Fibroblast of the aortic adventitia (primary cell): ENCODE data around the gene DRAM2. TPM values are rescaled to one million over a fixed set of nuclear protein-coding genes. Genes with fewer than 3 reads are reported as not detected.

Source experiments
- DNase-seq: peaks from one replicate; pipeline ENCODE4 v3.0.0-alpha.2; 2010; ENCODE audit warnings: low read depth
- H3K4me3 ChIP-seq: 2 replicates; pipeline ENCODE4 v1.5.1; 2011; ENCODE audit warnings: low read depth, mild to moderate bottlenecking, control low read depth, low read length, moderate library complexity
- CTCF ChIP-seq: IDR thresholded peaks from 2 replicates; pipeline ENCODE4 v1.5.1; 2011; ENCODE audit warnings: mild to moderate bottlenecking, low read length, control low read depth, inconsistent platforms; ENCODE audit not compliant: insufficient read depth
- total RNA-seq: library from RNA; depleted of rRNA; stranded (reverse); fragments of >200 nt; gene quantifications from 2 replicates; pipeline ENCODE4 v1.2.3, GENCODE V29; 2012; ENCODE audit warnings: low replicate concordance

The DRAM2 gene
- total RNA-seq, 1 donor, result 60.9 TPM

- no peak for TF ChIP-seq CTCF
- DNase-seq, result no peak
Observed at GRCh38 chr1:111157431-111157830, 17.5 kb upstream of the DRAM2 start.

GRCh38 chr1:111154021-111154999 is 14.4 kb upstream of the DRAM2 start:
- H3K4me3 ChIP-seq, result no peak overlapping the region
- no peak for TF ChIP-seq CTCF
- DNase-seq, result no peak

More at GRCh38 chr1:111157431-111157830, 17.5 kb upstream of the DRAM2 start:
- no peak overlapping the region for H3K4me3 ChIP-seq

DNA sequence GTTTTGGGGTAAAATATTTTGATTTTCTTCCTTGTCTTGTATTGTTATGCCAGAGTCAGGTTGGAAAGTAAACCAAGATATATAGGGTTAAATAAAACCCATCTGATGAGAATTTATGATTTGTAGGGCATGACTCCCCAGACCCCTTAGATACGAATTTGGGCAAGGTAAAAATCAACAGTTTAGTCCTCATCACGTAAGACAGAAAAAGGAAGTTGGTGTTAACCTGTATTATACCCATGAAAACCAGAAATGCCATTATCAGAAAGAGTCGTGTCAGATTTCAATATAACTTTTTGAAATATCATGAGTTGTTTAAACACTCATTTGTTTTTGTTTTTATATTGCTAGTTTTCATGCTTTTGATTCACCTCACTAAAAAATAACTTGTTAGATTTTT is 11.9 kb upstream of the DRAM2 start:
- no peak for TF ChIP-seq CTCF
- DNase-seq, result no peak
- H3K4me3 ChIP-seq, result no peak overlapping the region

GRCh38 chr1:111148376-111148881 is 8.5 kb upstream of the DRAM2 start:
- no peak for DNase-seq
- no peak overlapping the region for H3K4me3 ChIP-seq
- TF ChIP-seq CTCF, result no peak

- no peak overlapping the region for H3K4me3 ChIP-seq
- TF ChIP-seq CTCF, result no peak
- no peak for DNase-seq
Observed at GRCh38 chr1:111147948-111148347, 8.1 kb upstream of the DRAM2 start.

- TF ChIP-seq CTCF, result no peak
- DNase-seq, result no peak
- H3K4me3 ChIP-seq, result no peak overlapping the region
Observed at GRCh38 chr1:111145963-111146768, 6.3 kb upstream of the DRAM2 start.
